Motor neuron (in vitro differentiated cells): ENCODE data around the gene CIDEB. TPM values are rescaled to one million over a fixed set of nuclear protein-coding genes. Genes with fewer than 3 reads are reported as not detected.
"Not testable (repeated sequence)": the region's sequence is repeated elsewhere in the genome, so short reads cannot be mapped to it uniquely, and the experiment has no call there.

Experiments used
- ATAC-seq, 8 experiments: fragments of 200-7000 bp; cut with Tn5 transposase; replicated peaks in 6 of 8; 2 replicates each; pipeline ENCODE4 v1.8.0; 2021; ENCODE audit warnings: mild to moderate bottlenecking in 8 of 8, moderate library complexity in 8 of 8
- H3K27ac ChIP-seq, 2 donors: fragments of 250-450 bp; sonication (Bioruptor Pico); 2 replicates each; pipeline ENCODE4 v1.9.0; 2021; ENCODE audit warnings: antibody characterized with exemption in 2 of 2, mild to moderate bottlenecking in 2 of 2, moderate library complexity in 1 of 2
- H3K4me1 ChIP-seq, 2 donors: fragments of 250-450 bp; sonication (Bioruptor Pico); replicated peaks in 1 of 2; 2 replicates each; pipeline ENCODE4 v1.6.1; 2021; ENCODE audit warnings: antibody characterized with exemption in 2 of 2, mild to moderate bottlenecking in 2 of 2, moderate library complexity in 1 of 2
- H3K4me3 ChIP-seq, 5 donors: fragments of 250-450 bp; sonication (Bioruptor Pico); 2 replicates each; pipeline ENCODE4 v1.9.0; 2021; ENCODE audit warnings: antibody characterized with exemption in 5 of 5, mild to moderate bottlenecking in 5 of 5, moderate library complexity in 4 of 5
- WGBS, 10 experiments: fragments of 450-650 bp; shearing (Covaris generic); methylation state at CpG; one replicate each; pipeline ENCODE4 v1.0.0; 2022; 5-methylcytosine and 5-hydroxymethylcytosine counted together
- in situ Hi-C, 9 experiments: fragments of 400-800 bp; cut with MboI; loops; one replicate each; pipeline ENCODE4 v1.15.0; 2021; ENCODE audit warnings: low sequenced_read_pairs in 9 of 9, low pct_unique_long_range_greater_than_20kb in 2 of 9; ENCODE audit not compliant: unreplicated experiment in 9 of 9
- total RNA-seq, 8 experiments: library from RNA; unstranded; fragments of 300-600 nt; gene quantifications; 2 replicates each; pipeline versions ENCODE4 v1.2.3 to v1.2.4, GENCODE V29; 2022

Gene CIDEB
- total RNA-seq, 8 experiments from 2014 or later, result 0.32 to 1.6 (median 0.40) TPM; not detected in 5

DNA sequence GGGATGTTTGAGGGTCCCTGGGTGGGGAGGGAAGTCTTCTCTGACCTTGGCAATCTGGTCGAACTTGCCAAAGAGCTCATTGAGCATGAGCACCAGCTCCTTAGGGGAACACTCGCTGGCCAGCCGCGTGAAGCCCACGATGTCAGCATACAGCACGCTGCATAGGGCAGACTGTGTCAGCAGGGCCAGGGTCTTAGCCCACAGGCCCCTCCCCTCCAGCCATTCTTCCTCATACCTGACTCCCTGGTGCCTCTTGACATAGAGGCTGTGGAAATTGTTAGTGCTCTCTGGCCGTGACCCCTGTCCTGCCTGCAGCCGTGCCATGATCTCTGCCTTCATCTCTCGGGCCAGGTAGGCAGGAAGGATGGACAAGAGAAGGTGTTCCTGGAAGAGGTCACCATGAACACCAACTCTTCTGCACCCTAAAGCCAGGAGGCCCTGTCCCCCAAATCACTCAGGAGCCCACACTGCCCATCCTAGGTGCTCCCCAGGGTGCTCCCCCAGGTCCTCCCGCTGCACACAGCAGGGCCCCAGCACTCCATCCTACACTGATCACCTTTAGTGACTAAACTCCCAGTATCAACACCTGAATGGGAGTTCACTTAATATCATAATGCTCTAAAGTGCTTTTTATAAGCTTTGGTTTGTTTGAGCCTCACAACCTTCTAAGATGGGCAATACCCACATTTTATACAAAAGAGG, 23.3 kb upstream of the CIDEB start:
- H3K4me3 ChIP-seq, result no peak overlapping the region
- peaks cover 0 to 6% of the 10 kb centered on the region in 2 donors for H3K4me1 ChIP-seq
- H3K27ac ChIP-seq, result no peak overlapping the region
- in situ Hi-C loops, result loop anchor here in 8 of 9 experiments (10.0 to 25.0 kb wide), 2 partner anchors 104 to 106 kb away; partner anchors contain the start of genes CBLN3 (in 4 of the 8), KHNYN (in 4 of the 8) and SDR39U1 (in 4 of the 8)
- WGBS, 10 experiments, result 0 to 100% (median 77%) methylated on average over 1 to 2 of the region's 10 CpGs; no CpG with 5 or more reads in 6 of the 10 experiments
- no peak for ATAC-seq

DNA sequence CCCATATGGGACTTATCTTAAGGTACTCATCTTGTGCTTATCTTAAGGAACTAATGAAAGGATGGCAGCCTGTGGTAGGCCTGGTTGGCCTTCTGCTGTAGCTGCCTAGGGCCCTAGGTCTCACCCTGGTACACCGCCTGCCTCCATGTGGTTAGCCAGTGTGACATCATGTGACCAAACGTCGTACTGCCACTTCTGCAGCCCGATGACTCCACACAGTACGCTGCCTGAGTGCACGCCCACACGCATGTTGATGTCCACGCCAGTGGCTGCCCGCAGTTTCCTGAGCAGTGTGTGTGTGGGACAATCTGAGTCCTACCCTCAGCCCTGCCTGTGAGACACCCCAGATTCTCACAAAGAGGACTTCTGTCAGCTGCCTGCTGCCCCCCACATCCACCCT, 22.0 kb upstream of the CIDEB start:
- WGBS, 10 experiments, result 50 to 100% (median 75%) methylated on average over 1 to 4 of the region's 9 CpGs; no CpG with 5 or more reads in 7 of the 10 experiments
- ATAC-seq, result no peak
- H3K27ac ChIP-seq, result no peak overlapping the region
- H3K4me1 ChIP-seq, result peaks cover 0 to 3% of the 10 kb centered on the region in 2 donors
- no peak overlapping the region for H3K4me3 ChIP-seq
- in situ Hi-C loops, result loop anchor here (5.0 to 25.0 kb wide), 3 partner anchors 103 to 108 kb away; partner anchors contain the start of genes CBLN3 (in 4 of the 9), KHNYN (in 4 of the 9) and SDR39U1 (in 4 of the 9)

DNA sequence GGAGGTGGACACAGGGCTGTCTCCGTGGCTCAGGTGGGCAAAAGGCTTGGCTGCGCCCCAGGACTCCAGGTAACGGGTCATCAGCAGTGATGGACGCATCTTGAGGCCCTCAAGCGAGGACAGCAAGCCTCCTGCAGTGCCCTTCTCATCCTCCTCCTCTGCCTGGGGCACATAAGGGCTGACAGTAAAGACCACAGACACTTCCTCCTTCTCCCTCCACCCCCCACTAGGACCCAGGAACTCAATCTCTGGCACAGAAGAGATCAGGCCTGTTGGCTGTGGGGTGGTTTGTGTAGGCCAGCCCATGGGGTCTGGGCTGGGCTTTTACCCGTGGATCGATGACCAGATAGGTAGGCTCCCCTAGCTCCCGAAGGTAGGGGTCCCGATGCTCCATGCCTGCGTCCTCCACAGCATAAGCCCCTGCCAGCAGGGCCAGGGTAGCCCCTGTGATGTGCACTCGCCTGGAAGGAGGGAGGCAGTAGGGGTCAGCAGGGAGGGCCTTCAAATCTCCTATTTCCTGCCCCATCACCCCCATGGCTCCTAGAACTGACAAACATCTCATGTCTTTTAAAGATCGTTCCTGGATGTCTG, 21.4 kb upstream of the CIDEB start:
- WGBS, 10 experiments, result 60 to 85% (median 60%) methylated on average over 1 to 5 of the region's 12 CpGs; no CpG with 5 or more reads in 5 of the 10 experiments
- Histone ChIP-seq H3K4me3 (no peak overlapping the region), H3K27ac (no peak overlapping the region), H3K4me1 (no peaks in the 10 kb centered on the region)
- no peak for ATAC-seq
- in situ Hi-C loops, result loop anchor here in 5 of 9 experiments (5.0 to 25.0 kb wide), 2 partner anchors 103 to 108 kb away; partner anchors contain the start of genes CBLN3 (in 4 of the 5), KHNYN (in 4 of the 5) and SDR39U1 (in 4 of the 5)

DNA sequence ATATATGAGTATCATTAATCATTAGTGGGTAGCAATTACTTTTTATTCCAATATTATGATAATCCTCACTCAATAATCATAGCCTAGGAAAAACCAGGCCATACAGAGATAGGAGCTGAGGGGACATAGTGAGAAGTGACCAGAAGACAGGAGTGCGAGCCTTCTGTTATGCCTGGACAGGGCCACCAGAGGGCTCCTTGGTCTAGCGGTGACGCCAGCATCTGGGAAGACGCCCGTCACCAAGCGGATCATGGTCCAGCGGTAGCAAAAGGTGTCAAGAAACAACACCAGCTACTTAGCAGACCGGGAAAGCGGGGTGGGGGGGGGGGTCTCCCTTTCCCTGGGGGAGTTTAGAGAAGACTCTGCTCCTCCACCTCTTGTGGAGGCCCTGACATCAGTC, 20.1 kb upstream of the CIDEB start:
- in situ Hi-C loops, result loop anchor here in 5 of 9 experiments (5.0 to 25.0 kb wide), 2 partner anchors 104 to 109 kb away; partner anchors contain the start of genes CBLN3 (in 4 of the 5), KHNYN (in 4 of the 5) and SDR39U1 (in 4 of the 5)
- ATAC-seq, result not testable (repeated sequence)

DNA sequence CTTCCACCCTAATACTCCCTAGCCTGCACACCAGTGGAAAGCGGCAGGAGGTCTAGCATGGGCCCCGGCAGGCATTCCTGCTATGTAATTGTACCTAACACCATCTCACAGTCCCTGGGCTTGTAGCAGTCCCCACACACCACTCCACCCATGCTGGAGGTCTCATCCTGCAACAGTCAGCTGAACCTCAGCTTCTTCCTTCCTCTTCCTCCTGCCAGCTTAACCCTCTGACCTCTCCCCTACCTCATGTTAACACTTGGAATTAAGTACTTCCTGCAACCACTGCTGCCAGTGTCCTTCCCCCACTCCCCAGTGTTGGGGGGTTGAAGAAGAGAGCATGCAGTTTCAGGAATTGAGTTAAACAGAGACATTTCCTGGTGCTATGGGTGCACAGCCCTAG, 19.5 kb upstream of the CIDEB start:
- WGBS, 10 experiments, result 29 to 87% (median 83%) methylated on average over 2 of the region's 2 CpGs; no CpG with 5 or more reads in 6 of the 10 experiments
- no peaks in the 10 kb centered on the region for H3K4me1 ChIP-seq
- in situ Hi-C loops, result loop anchor here in 5 of 9 experiments (5.0 to 25.0 kb wide), 2 partner anchors 105 to 110 kb away; partner anchors contain the start of genes CBLN3 (in 4 of the 5), KHNYN (in 4 of the 5) and SDR39U1 (in 4 of the 5)
- no peak overlapping the region for H3K27ac ChIP-seq
- ATAC-seq, result no peak
- H3K4me3 ChIP-seq, result no peak overlapping the region

More for the DNA sequence above, 20.1 kb upstream of the CIDEB start:
- H3K4me1 ChIP-seq, H3K4me3 ChIP-seq, H3K27ac ChIP-seq: not testable (repeated sequence)
- no CpG with 5 or more reads among the region's 9 CpGs for WGBS, 10 experiments

DNA sequence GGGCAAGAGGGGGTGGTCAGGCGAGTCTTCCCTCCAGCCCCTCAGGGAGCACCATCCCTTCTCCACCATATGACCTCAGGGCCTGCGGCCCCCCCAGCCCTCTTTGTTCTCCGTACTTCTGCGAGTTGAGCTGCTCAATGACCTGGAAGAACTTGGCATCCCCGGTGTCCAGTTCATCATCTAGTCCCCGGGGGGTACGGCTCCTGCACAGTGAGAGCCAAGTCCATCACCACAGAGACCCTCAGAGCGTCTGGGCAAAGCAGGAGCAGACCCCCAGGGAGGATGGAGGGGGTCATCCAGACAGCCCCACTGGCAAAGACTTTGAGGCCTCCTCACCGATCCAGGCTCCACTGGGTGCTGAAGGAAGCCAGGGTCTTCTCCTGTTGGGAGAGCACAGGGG, 18.2 kb upstream of the CIDEB start:
- no peak for ATAC-seq
- in situ Hi-C loops, result loop anchor here in 5 of 9 experiments (5.0 to 25.0 kb wide), 2 partner anchors 106 to 111 kb away; partner anchors contain the start of genes CBLN3 (in 4 of the 5), KHNYN (in 4 of the 5) and SDR39U1 (in 4 of the 5)
- H3K27ac ChIP-seq, result no peak overlapping the region
- WGBS, 10 experiments, result 17 to 100% (median 55%) methylated on average over 1 to 2 of the region's 9 CpGs; no CpG with 5 or more reads in 6 of the 10 experiments
- H3K4me1 ChIP-seq, result no peaks in the 10 kb centered on the region
- no peak overlapping the region for H3K4me3 ChIP-seq

DNA sequence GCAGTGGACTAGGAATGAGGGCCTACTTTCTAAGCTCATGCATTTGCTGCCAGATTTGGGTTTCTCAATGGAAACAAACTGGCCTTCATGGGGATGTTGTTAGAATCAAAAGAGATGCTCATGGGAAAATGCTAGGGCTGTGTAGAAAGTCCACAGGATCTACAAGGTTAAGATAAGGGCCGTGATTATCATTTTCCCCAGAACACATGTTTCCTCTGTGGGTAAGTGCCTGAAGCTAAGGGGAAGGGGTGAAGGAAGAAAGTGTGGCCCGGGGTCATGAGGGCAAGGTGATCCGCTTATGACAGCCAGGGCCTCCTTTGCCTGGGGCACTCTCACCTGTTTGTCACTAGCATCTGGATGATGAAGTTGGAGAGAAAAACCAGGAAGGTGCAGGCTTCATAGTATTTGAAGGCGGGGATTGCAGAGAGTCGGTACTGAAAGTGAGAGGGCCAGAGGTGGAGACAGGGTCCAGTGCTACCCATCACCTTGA, 17.3 kb upstream of the CIDEB start:
- no peak for ATAC-seq
- in situ Hi-C loops, result loop anchor here in 5 of 9 experiments (5.0 to 25.0 kb wide), 2 partner anchors 107 to 112 kb away; partner anchors contain the start of genes CBLN3 (in 4 of the 5), KHNYN (in 4 of the 5) and SDR39U1 (in 4 of the 5)
- Histone ChIP-seq H3K27ac (no peak overlapping the region), H3K4me3 (no peak overlapping the region), H3K4me1 (no peaks in the 10 kb centered on the region)
- WGBS, 10 experiments, result 14 to 100% (median 76%) methylated on average over 1 to 3 of the region's 5 CpGs; no CpG with 5 or more reads in 4 of the 10 experiments

DNA sequence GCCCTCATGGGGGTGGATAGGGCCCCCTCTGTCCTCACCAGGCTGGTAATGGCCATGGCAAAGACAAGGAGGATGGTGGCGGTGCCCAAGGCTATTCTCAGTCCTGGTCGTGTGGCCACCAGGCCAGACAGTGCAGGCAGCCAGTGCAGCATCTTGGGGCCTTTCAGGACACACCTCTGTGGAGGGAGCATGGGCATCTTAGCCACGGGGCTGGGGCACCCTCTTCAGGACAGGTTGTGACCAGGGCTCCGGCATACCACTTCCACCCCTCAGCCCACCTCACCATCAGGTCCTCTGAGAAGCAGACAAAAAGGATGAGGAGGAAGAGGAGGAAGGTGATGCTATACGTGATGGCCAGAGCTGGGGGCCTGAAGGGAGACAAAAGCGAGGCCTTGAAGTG, 16.2 kb upstream of the CIDEB start:
- 27 to 80% (median 51%) methylated on average over 1 to 3 of the region's 6 CpGs; no CpG with 5 or more reads in 7 of the 10 experiments for WGBS, 10 experiments
- Histone ChIP-seq H3K27ac (no peak overlapping the region), H3K4me3 (no peak overlapping the region), H3K4me1 (no peaks in the 10 kb centered on the region)
- no peak for ATAC-seq
- in situ Hi-C loops, result no loop called here

DNA sequence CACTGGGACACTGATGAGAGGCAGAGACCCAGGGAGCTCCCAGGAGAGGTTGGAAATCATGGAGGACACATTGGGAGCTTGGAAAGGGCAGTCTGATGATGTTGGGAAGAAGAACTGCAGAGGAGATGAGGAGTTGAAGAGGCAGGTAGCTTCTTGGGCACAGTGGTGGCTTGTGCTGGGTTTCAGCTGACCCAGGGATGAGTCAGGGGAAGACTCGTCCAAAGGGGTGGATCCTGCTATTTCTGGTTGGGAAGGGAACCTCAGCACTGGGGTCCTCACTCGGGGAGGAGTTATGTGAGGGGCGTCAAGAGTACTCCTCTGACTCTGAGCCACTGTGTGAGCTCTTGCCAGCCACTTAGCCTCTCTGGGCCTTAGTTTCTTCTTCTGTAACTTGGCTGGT, 15.6 kb upstream of the CIDEB start:
- in situ Hi-C loops, result no loop called here
- WGBS, 10 experiments, result 0 to 43% (median 10%) methylated on average over 1 to 2 of the region's 3 CpGs; no CpG with 5 or more reads in 6 of the 10 experiments

DNA sequence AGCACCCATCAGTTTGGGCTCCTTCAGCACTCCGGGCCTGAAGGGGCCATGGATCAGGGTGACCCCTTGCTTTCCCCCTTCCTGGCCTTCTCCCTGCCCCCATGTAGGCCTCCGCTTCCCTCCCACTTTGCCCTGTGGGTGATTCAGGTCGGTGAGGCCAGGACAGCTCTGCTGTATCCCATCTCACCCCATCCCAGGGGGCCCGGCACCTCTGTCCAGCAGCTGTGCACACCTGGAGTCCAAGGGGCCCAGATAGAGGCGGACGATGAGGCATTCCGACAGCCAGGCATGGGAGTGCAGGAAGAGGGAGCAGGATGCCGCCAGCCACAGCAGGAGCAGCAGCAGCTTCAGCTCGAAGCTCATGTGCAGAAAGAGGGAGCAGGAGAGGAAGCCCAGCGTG, 14.9 kb upstream of the CIDEB start:
- Histone ChIP-seq H3K27ac (no peak overlapping the region), H3K4me1 (no peaks in the 10 kb centered on the region), H3K4me3 (no peak overlapping the region)
- ATAC-seq, result no peak
- in situ Hi-C loops, result no loop called here
- 10 to 76% (median 70%) methylated on average over 1 to 6 of the region's 10 CpGs; no CpG with 5 or more reads in 5 of the 10 experiments for WGBS, 10 experiments

More for the DNA sequence above, 15.6 kb upstream of the CIDEB start:
- Histone ChIP-seq H3K27ac (no peak overlapping the region), H3K4me1 (no peaks in the 10 kb centered on the region), H3K4me3 (no peak overlapping the region)
- ATAC-seq, result no peak

DNA sequence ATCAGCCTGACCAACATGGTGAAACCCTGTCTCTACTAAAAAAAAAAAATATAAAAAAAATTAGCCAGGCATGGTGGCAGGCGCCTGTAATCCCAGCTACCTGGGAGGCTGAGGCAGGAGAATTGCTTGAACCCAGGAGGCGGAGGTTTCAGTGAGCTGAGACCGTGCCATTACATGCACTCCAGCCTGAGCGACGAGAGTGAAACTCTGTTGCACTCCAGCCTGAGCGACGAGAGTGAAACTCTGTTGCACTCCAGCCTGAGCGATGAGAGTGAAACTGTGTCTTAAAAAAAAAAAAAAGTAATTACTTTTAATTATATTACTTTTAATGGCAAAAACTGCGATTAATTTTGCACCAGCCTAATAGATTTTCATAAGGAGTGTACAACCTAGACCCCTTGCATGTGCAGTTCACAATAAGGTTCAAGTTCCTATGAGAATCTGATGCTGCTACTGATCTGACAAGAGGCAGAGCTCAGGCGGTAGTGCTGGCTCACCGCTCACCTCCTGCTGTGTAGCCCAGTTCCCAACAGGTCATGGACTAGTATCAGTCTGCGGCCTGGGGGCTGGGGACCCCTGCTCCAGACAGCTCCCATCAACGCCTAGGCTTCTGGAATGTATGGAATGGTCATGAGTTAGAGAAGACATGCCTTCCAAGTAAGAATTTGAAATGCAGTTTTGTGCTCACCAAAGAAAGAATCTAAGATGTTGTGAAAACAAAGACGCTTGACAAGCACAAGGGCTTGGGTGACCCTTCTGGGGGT, 13.6 kb upstream of the CIDEB start:
- Histone ChIP-seq H3K4me3 (no peak overlapping the region), H3K27ac (no peak overlapping the region), H3K4me1 (peaks cover 0 to 3% of the 10 kb centered on the region in 2 donors)
- in situ Hi-C loops, result no loop called here
- no peak for ATAC-seq
- 60 to 100% (median 76%) methylated on average over 3 to 11 of the region's 14 CpGs; no CpG with 5 or more reads in 1 of the 10 experiments for WGBS, 10 experiments
